Measurements from ENCODE around the gene CERKL.

Gene CERKL

GRCh38 chr2:181552808-181553207 lies 104.1 kb downstream of the CERKL start:
- no peak overlapping the region for H3K27ac ChIP-seq (replicated peaks; ENCODE audit: low read length)
- no peak for DNase-seq (ENCODE audit: low spot score)
- no peaks in the 10 kb centered on the region for H3K79me1 ChIP-seq (ENCODE audit: low read depth, low read length)
- no CpG with 5 or more reads among the region's 1 CpG for WGBS, 2 donors (ENCODE audit: extremely low coverage in 2 of 2, insufficient read length in 2 of 2, insufficient replicate concordance in 1 of 2)
- H2AK5ac ChIP-seq (ENCODE audit: low read depth, low read length), result no peak overlapping the region
- H4K8ac ChIP-seq (ENCODE audit: low read depth, low read length), result no peak overlapping the region
- H3K14ac ChIP-seq (ENCODE audit: low read length), result no peak overlapping the region
- no peak overlapping the region for H3K18ac ChIP-seq (ENCODE audit: low read length)
- no peak overlapping the region for H4K91ac ChIP-seq (ENCODE audit: low read depth, low read length, poor library complexity)
- H2AFZ ChIP-seq (ENCODE audit: low read length), result no peak overlapping the region
- H3K23ac ChIP-seq (ENCODE audit: low read depth, low read length, poor library complexity), result no peak overlapping the region
- no peak overlapping the region for H2BK120ac ChIP-seq (ENCODE audit: low read depth, low read length)
- no peaks in the 10 kb centered on the region for H3K36me3 ChIP-seq (replicated peaks in 1 of 2; ENCODE audit: control insufficient read depth in 2 of 2, insufficient read depth in 2 of 2, low read length in 2 of 2)
- H3K4me1 ChIP-seq (ENCODE audit: control insufficient read depth in 2 of 2, insufficient read depth in 1 of 2, low read depth in 1 of 2, low read length in 2 of 2), result peaks cover 0 to 2% of the 10 kb centered on the region in 2 donors
- H2BK5ac ChIP-seq (ENCODE audit: low read length), result no peak overlapping the region
- H3K4me2 ChIP-seq (ENCODE audit: insufficient read depth, low read length, poor library complexity, severe bottlenecking), result no peak overlapping the region
- no peaks in the 10 kb centered on the region for H3K27me3 ChIP-seq (ENCODE audit: control insufficient read depth in 3 of 3, insufficient read depth in 3 of 3, low read depth in 1 of 3, low read length in 3 of 3)
- H3K4me3 ChIP-seq (ENCODE audit: low read length in 2 of 2), result no peak overlapping the region
- H3K9me3 ChIP-seq (replicated peaks in 1 of 2; ENCODE audit: control insufficient read depth in 2 of 2, insufficient read depth in 1 of 2, low read depth in 1 of 2, low read length in 2 of 2), result no peaks in the 10 kb centered on the region
- no peak overlapping the region for H3K9ac ChIP-seq (ENCODE audit: low read depth, low read length, poor library complexity)
- no peak overlapping the region for H3K4ac ChIP-seq (ENCODE audit: low read length)
- H2BK15ac ChIP-seq (ENCODE audit: low read length), result no peak overlapping the region
- H2BK12ac ChIP-seq (ENCODE audit: low read length), result no peak overlapping the region

- H4K8ac ChIP-seq (ENCODE audit: low read depth, low read length), result no peak overlapping the region
- H2BK15ac ChIP-seq (ENCODE audit: low read length), result no peak overlapping the region
- no peaks in the 10 kb centered on the region for H3K9me3 ChIP-seq (replicated peaks in 1 of 2; ENCODE audit: control insufficient read depth in 2 of 2, insufficient read depth in 1 of 2, low read depth in 1 of 2, low read length in 2 of 2)
- H3K79me1 ChIP-seq (ENCODE audit: low read depth, low read length), result no peaks in the 10 kb centered on the region
- no peak overlapping the region for H3K14ac ChIP-seq (ENCODE audit: low read length)
- no CpG with 5 or more reads among the region's 3 CpGs for WGBS, 2 donors (ENCODE audit: extremely low coverage in 2 of 2, insufficient read length in 2 of 2, insufficient replicate concordance in 1 of 2)
- peaks cover 0 to 4% (median 0%) of the 10 kb centered on the region in 3 experiments for H3K27me3 ChIP-seq (ENCODE audit: control insufficient read depth in 3 of 3, insufficient read depth in 3 of 3, low read depth in 1 of 3, low read length in 3 of 3)
- no peak overlapping the region for H2AK5ac ChIP-seq (ENCODE audit: low read depth, low read length)
- no peaks in the 10 kb centered on the region for H3K36me3 ChIP-seq (replicated peaks in 1 of 2; ENCODE audit: control insufficient read depth in 2 of 2, insufficient read depth in 2 of 2, low read length in 2 of 2)
- no peak overlapping the region for H3K4me2 ChIP-seq (ENCODE audit: insufficient read depth, low read length, poor library complexity, severe bottlenecking)
- H3K4me1 ChIP-seq (ENCODE audit: control insufficient read depth in 2 of 2, insufficient read depth in 1 of 2, low read depth in 1 of 2, low read length in 2 of 2), result no peaks in the 10 kb centered on the region
- no peak overlapping the region for H3K9ac ChIP-seq (ENCODE audit: low read depth, low read length, poor library complexity)
- H3K4me3 ChIP-seq (ENCODE audit: low read length in 2 of 2), result no peak overlapping the region
- H3K23ac ChIP-seq (ENCODE audit: low read depth, low read length, poor library complexity), result no peak overlapping the region
- no peak overlapping the region for H2BK12ac ChIP-seq (ENCODE audit: low read length)
- DNase-seq (ENCODE audit: low spot score), result no peak
- H3K18ac ChIP-seq (ENCODE audit: low read length), result no peak overlapping the region
- H2BK5ac ChIP-seq (ENCODE audit: low read length), result no peak overlapping the region
- no peak overlapping the region for H2AFZ ChIP-seq (ENCODE audit: low read length)
- no peak overlapping the region for H3K4ac ChIP-seq (ENCODE audit: low read length)
- H2BK120ac ChIP-seq (ENCODE audit: low read depth, low read length), result no peak overlapping the region
- H4K91ac ChIP-seq (ENCODE audit: low read depth, low read length, poor library complexity), result no peak overlapping the region
- no peak overlapping the region for H3K27ac ChIP-seq (replicated peaks; ENCODE audit: low read length)
Measured at GRCh38 chr2:181546086-181546485, 110.8 kb downstream of the CERKL start.

- no peak overlapping the region for H3K27ac ChIP-seq (replicated peaks; ENCODE audit: low read length)
- H3K36me3 ChIP-seq (replicated peaks in 1 of 2; ENCODE audit: control insufficient read depth in 2 of 2, insufficient read depth in 2 of 2, low read length in 2 of 2), result no peaks in the 10 kb centered on the region
- H3K23ac ChIP-seq (ENCODE audit: low read depth, low read length, poor library complexity), result no peak overlapping the region
- H2BK15ac ChIP-seq (ENCODE audit: low read length), result no peak overlapping the region
- no peak overlapping the region for H2BK12ac ChIP-seq (ENCODE audit: low read length)
- H3K4me2 ChIP-seq (ENCODE audit: insufficient read depth, low read length, poor library complexity, severe bottlenecking), result no peak overlapping the region
- no peaks in the 10 kb centered on the region for H3K79me1 ChIP-seq (ENCODE audit: low read depth, low read length)
- peaks cover 0 to 4% (median 0%) of the 10 kb centered on the region in 3 experiments for H3K27me3 ChIP-seq (ENCODE audit: control insufficient read depth in 3 of 3, insufficient read depth in 3 of 3, low read depth in 1 of 3, low read length in 3 of 3)
- H2AFZ ChIP-seq (ENCODE audit: low read length), result no peak overlapping the region
- no peak overlapping the region for H4K8ac ChIP-seq (ENCODE audit: low read depth, low read length)
- DNase-seq (ENCODE audit: low spot score), result no peak
- H3K18ac ChIP-seq (ENCODE audit: low read length), result no peak overlapping the region
- no CpG with 5 or more reads among the region's 2 CpGs for WGBS, 2 donors (ENCODE audit: extremely low coverage in 2 of 2, insufficient read length in 2 of 2, insufficient replicate concordance in 1 of 2)
- no peak overlapping the region for H4K91ac ChIP-seq (ENCODE audit: low read depth, low read length, poor library complexity)
- no peak overlapping the region for H3K4ac ChIP-seq (ENCODE audit: low read length)
- no peak overlapping the region for H3K9ac ChIP-seq (ENCODE audit: low read depth, low read length, poor library complexity)
- no peak overlapping the region for H3K14ac ChIP-seq (ENCODE audit: low read length)
- H3K9me3 ChIP-seq (replicated peaks in 1 of 2; ENCODE audit: control insufficient read depth in 2 of 2, insufficient read depth in 1 of 2, low read depth in 1 of 2, low read length in 2 of 2), result peaks cover 0 to 2% of the 10 kb centered on the region in 2 donors
- no peaks in the 10 kb centered on the region for H3K4me1 ChIP-seq (ENCODE audit: control insufficient read depth in 2 of 2, insufficient read depth in 1 of 2, low read depth in 1 of 2, low read length in 2 of 2)
- H3K4me3 ChIP-seq (ENCODE audit: low read length in 2 of 2), result no peak overlapping the region
- no peak overlapping the region for H2AK5ac ChIP-seq (ENCODE audit: low read depth, low read length)
- no peak overlapping the region for H2BK5ac ChIP-seq (ENCODE audit: low read length)
- no peak overlapping the region for H2BK120ac ChIP-seq (ENCODE audit: low read depth, low read length)
Measured at GRCh38 chr2:181542170-181542569, 114.7 kb downstream of the CERKL start.

- DNase-seq (ENCODE audit: low spot score), result no peak
Measured at GRCh38 chr2:181540421-181540820, 116.5 kb downstream of the CERKL start.

More at GRCh38 chr2:181540421-181540820, 116.5 kb downstream of the CERKL start:
- Histone ChIP-seq H4K8ac (ENCODE audit: low read depth, low read length) (no peak overlapping the region), H3K18ac (ENCODE audit: low read length) (no peak overlapping the region), H3K4me2 (ENCODE audit: insufficient read depth, low read length, poor library complexity, severe bottlenecking) (no peak overlapping the region), H3K4me1 (ENCODE audit: control insufficient read depth in 2 of 2, insufficient read depth in 1 of 2, low read depth in 1 of 2, low read length in 2 of 2) (no peaks in the 10 kb centered on the region), H2BK5ac (ENCODE audit: low read length) (no peak overlapping the region), H3K27me3 (ENCODE audit: control insufficient read depth in 3 of 3, insufficient read depth in 3 of 3, low read depth in 1 of 3, low read length in 3 of 3) (no peaks in the 10 kb centered on the region), H3K79me1 (ENCODE audit: low read depth, low read length) (no peaks in the 10 kb centered on the region), H3K9ac (ENCODE audit: low read depth, low read length, poor library complexity) (no peak overlapping the region), H3K4ac (ENCODE audit: low read length) (no peak overlapping the region), H4K91ac (ENCODE audit: low read depth, low read length, poor library complexity) (no peak overlapping the region), H2BK120ac (ENCODE audit: low read depth, low read length) (no peak overlapping the region), H3K36me3 (replicated peaks in 1 of 2; ENCODE audit: control insufficient read depth in 2 of 2, insufficient read depth in 2 of 2, low read length in 2 of 2) (no peaks in the 10 kb centered on the region), H3K27ac (replicated peaks; ENCODE audit: low read length) (no peak overlapping the region), H2BK12ac (ENCODE audit: low read length) (no peak overlapping the region), H3K4me3 (ENCODE audit: low read length in 2 of 2) (no peak overlapping the region), H2BK15ac (ENCODE audit: low read length) (no peak overlapping the region), H3K14ac (ENCODE audit: low read length) (no peak overlapping the region), H3K9me3 (replicated peaks in 1 of 2; ENCODE audit: control insufficient read depth in 2 of 2, insufficient read depth in 1 of 2, low read depth in 1 of 2, low read length in 2 of 2) (peaks cover 0 to 2% of the 10 kb centered on the region in 2 donors), H2AFZ (ENCODE audit: low read length) (no peak overlapping the region), H2AK5ac (ENCODE audit: low read depth, low read length) (no peak overlapping the region), H3K23ac (ENCODE audit: low read depth, low read length, poor library complexity) (no peak overlapping the region)
- WGBS, 2 donors (ENCODE audit: extremely low coverage in 2 of 2, insufficient read length in 2 of 2, insufficient replicate concordance in 1 of 2), result no CpG with 5 or more reads among the region's 4 CpGs

Data from neuronal stem cell (in vitro differentiated cells).